Measurements from ENCODE around the gene IL1A.

Gene IL1A

DNA sequence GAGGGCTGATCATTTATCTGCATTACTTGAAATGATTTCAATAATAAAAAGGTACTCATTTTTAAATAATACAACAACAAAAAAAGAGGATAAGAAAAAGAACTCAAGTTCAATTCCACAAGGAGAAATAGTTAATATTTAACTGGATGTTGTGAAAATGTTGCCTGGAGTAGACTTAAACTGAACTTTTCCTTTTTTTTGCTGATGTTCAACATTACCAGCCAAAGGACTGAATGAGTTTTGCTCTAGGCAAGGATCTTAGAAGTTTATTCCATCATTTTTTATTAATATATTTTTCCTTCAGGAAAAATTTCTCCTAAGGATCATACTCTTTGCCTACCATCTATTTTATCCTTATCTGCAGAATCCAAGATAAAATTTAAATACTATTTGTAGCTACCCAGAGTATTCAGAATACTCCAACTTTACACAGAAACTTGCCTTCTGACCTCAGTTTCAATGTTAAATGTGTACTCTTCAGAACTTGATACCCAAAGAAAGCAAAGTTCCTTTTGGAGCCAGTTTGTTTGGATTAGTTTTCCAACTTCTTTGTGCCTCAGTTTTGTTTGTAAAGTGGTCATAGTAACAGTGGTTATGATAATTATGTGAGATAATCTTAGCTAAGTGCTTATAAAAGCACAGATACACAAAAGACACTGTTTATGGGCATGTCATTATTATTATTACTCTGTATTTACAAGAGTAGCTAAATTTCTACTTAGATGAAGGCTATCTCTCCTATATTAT is 32.7 kb downstream of the IL1A start:
- Mint-ChIP-seq H3K27me3 (ENCODE audit: low read depth) (no peaks in the 10 kb centered on the region), H3K36me3 (ENCODE audit: low read depth) (peaks cover 75% of the 10 kb centered on the region), H3K4me3 (no peak overlapping the region), H3K4me1 (ENCODE audit: low read depth) (peaks cover 54% of the 10 kb centered on the region), H3K9me3 (no peaks in the 10 kb centered on the region), H3K27ac (no peak overlapping the region)
- DNase-seq (ENCODE audit: low spot score): no peak

DNA sequence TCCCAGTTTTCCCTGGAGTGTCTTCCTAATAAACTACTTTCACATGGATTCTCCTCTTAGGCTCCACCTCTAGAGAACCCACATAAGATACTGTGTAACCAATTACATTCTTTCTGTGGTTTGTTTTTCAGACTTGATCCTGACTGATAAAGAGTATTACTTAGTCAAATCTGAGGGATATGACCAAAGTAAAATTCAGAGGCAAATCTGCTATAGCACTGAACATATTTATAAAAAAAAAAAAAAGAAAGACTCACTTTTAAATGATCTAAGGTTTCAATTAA is 33.8 kb downstream of the IL1A start:
- Mint-ChIP-seq H3K4me3 (peak overlapping the region; percentile 35), H3K36me3 (ENCODE audit: low read depth) (peaks cover 72% of the 10 kb centered on the region), H3K27ac (peak overlapping the region; percentile 81)

DNA sequence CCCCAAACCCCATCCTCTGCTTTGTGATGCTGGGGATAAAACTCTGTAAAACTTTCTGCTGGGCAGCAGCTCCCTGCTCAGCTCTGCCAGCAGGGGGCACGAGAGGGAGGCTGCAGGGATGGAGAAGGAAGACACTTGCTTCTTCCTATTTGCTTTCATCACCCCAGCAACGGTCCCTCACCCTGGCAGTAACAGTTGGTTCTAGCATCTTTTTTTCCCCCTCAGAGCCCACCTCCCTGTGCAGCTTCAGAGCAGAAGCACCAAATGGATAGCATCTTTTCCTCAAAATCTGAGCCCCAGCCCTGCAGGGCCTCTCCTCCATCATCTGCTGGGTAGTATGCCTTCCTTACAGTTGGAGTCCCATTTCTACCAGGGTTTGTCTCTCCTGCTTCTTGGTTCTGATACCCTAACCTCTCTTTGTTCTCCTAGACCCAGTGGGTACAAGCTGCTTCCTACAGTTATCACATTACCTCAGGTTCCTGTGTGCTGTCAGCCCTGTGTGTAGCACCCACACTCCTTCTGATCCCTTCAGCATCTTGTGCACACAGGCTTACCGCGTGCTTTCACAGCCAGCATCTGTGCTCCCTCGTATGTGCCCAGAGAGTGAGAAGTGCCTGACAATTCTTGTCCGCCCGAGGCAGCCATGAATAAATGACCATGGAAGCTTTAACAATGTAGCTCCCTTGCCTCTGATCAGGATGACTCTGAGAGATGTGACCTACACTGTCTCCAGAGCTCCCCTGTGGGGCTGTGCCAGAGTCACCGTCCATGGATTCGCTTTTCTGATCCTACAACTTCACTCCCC is 34.3 kb downstream of the IL1A start:
- peak overlapping the region; percentile 35 for H3K4me3 Mint-ChIP-seq
- H3K9me3 Mint-ChIP-seq: no peaks in the 10 kb centered on the region
- peak overlapping the region; percentile 81 for H3K27ac Mint-ChIP-seq
- DNase-seq (ENCODE audit: low spot score): peak; percentile 66
- H3K4me1 Mint-ChIP-seq (ENCODE audit: low read depth): peaks cover 43% of the 10 kb centered on the region
- H3K27me3 Mint-ChIP-seq (ENCODE audit: low read depth): no peaks in the 10 kb centered on the region
- peaks cover 68% of the 10 kb centered on the region for H3K36me3 Mint-ChIP-seq (ENCODE audit: low read depth)

More for the DNA sequence above, 33.8 kb downstream of the IL1A start:
- Mint-ChIP-seq H3K27me3 (ENCODE audit: low read depth) (no peaks in the 10 kb centered on the region), H3K4me1 (ENCODE audit: low read depth) (peaks cover 47% of the 10 kb centered on the region), H3K9me3 (no peaks in the 10 kb centered on the region)
- DNase-seq (ENCODE audit: low spot score): no peak

DNA sequence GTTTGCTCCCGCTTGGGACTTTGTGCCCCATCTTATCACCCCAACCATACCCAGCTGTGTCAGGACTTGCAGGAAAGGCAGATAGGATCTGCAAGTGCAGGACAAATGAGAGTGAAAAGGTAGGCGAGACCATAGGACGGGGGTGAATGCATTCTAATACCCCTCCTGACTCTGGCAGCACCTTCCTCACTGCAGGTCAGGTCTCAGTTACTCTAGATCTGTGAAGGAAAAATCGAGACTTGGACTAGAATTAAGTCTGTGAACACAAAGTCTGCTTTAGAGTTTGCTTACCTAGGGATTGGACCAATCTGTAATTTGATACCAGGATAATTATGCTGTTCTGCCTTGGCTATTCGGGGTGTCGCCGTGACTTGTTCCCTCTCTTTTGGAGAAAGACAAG is 43.8 kb downstream of the IL1A start:
- H3K27me3 Mint-ChIP-seq (ENCODE audit: low read depth): no peaks in the 10 kb centered on the region
- no peaks in the 10 kb centered on the region for H3K9me3 Mint-ChIP-seq
- no peak overlapping the region for H3K27ac Mint-ChIP-seq
- DNase-seq (ENCODE audit: low spot score): no peak
- no peak overlapping the region for H3K4me3 Mint-ChIP-seq
- H3K36me3 Mint-ChIP-seq (ENCODE audit: low read depth): peaks cover 73% of the 10 kb centered on the region
- H3K4me1 Mint-ChIP-seq (ENCODE audit: low read depth): no peaks in the 10 kb centered on the region

DNA sequence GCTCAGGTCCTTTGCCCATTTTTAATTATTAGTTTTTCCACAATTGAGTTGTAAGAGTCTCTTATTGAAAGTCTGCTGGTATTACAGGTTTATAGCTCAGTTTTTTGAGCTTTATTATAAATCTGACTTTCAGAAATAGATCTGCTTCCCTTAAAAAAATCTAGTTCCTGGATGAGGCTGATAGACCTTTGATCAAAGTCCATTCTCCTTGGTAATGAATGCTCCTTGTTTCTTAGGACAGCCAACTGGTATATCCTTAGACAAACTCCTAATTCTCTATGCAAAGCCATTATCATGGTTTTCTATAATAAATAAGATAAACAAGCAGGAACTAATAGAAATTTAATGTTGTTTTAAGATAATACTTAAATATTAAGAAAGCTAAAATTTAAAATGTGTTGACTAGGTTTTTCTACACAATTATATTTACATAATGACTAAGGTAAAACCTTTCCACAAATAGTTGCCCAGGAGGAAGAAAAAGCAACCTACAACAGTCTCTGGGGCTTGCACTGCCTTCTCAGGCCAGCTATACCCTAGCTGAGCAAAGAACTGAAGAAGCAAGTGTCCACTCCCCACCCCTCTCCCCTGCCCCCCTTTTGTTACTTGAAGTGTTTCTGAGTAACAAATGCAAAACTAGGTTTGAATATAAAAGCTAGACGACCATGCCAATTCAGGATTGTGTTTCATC is 46.6 kb downstream of the IL1A start:
- peaks cover 57% of the 10 kb centered on the region for H3K36me3 Mint-ChIP-seq (ENCODE audit: low read depth)

DNA sequence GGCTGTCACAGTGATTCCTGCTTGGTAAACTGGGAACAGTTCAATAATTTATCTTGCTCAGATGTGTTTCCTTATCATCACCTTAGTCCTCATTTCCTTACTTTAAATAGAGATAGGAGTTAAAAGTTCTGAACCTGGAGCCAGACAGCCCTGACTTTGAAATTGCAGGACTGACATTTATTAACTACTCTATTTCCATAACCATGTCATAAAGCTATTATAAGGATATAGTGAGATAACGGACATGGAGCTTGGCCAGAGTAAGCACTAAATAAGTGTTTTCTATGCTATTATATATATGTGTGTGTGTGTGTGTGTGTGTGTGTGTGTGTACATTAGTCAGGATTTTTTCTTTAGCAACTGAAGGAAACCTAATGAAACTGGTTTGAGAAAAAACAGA is 50.4 kb downstream of the IL1A start:
- H3K27me3 Mint-ChIP-seq (ENCODE audit: low read depth): no peaks in the 10 kb centered on the region
- H3K27ac Mint-ChIP-seq: no peak overlapping the region
- peaks cover 26% of the 10 kb centered on the region for H3K36me3 Mint-ChIP-seq (ENCODE audit: low read depth)
- no peaks in the 10 kb centered on the region for H3K9me3 Mint-ChIP-seq
- DNase-seq (ENCODE audit: low spot score): no peak
- no peak overlapping the region for H3K4me3 Mint-ChIP-seq
- peaks cover 5% of the 10 kb centered on the region for H3K4me1 Mint-ChIP-seq (ENCODE audit: low read depth)

More for the DNA sequence above, 46.6 kb downstream of the IL1A start:
- DNase-seq (ENCODE audit: low spot score): no peak
- Mint-ChIP-seq H3K9me3 (no peaks in the 10 kb centered on the region), H3K4me3 (no peak overlapping the region), H3K4me1 (ENCODE audit: low read depth) (no peaks in the 10 kb centered on the region), H3K27ac (no peak overlapping the region), H3K27me3 (ENCODE audit: low read depth) (no peaks in the 10 kb centered on the region)

DNA sequence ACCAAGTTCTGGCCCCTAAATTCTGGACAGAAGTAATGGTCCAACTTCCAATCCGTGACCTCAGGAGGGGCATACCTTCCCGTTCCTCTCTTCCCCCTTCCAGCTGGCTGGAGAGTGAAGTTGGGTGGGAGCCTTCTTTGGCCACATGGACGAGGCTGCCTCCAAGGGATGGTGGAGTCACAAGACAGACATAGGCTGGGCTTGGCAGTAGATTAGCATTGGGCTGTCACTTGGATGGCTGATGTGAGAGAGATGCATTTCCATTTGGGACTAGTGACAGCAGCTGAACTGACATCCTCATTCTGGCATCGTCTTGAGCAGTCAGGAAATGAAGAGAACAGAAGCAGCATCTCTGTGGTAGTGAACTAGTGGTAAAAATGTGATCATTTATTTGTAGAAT is 50.8 kb downstream of the IL1A start:
- Mint-ChIP-seq H3K4me3 (no peak overlapping the region), H3K9me3 (no peaks in the 10 kb centered on the region), H3K4me1 (ENCODE audit: low read depth) (peaks cover 5% of the 10 kb centered on the region), H3K27ac (no peak overlapping the region), H3K27me3 (ENCODE audit: low read depth) (no peaks in the 10 kb centered on the region), H3K36me3 (ENCODE audit: low read depth) (peaks cover 23% of the 10 kb centered on the region)
- DNase-seq (ENCODE audit: low spot score): no peak

DNA sequence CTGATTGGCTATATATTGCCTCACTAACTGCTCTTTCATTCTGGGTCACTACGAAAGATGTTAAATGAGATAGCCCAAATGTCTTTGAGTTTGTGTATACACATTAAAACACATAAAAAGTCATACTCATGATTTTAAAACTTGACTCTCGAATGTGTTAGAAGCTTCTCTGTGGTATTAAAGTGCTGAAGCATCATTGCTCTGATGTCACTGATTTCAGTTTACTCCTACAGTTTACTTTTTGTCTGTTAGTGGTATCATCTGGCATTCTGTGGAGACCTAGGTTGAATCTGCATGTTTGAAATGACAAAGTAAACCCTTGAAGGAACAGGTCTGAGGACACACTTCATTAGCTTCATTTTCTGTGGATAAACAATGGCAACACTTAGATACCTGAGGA is 52.8 kb downstream of the IL1A start:
- DNase-seq (ENCODE audit: low spot score): no peak
- Mint-ChIP-seq H3K4me3 (no peak overlapping the region), H3K27me3 (ENCODE audit: low read depth) (no peaks in the 10 kb centered on the region), H3K27ac (no peak overlapping the region), H3K36me3 (ENCODE audit: low read depth) (peaks cover 5% of the 10 kb centered on the region), H3K4me1 (ENCODE audit: low read depth) (peaks cover 14% of the 10 kb centered on the region), H3K9me3 (no peaks in the 10 kb centered on the region)

DNA sequence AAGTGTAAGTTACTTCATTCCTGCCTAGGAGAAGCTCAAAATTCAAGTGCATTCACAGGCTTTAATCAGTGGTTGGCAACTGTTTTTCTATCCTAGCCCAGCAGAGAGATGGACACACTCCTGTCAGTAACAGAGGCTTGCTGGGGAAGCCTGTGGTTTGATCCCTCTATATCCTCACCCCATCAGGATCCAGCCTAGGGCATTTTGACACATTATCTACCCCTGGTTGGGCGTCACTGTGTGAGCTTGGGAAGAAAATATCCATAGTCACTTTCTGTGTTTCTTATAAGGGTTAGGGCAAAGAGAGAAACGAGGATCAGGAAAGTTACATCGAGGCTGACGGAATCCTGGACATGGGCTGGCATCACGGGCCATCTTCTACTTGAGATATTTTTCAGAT is 53.5 kb downstream of the IL1A start:
- no peaks in the 10 kb centered on the region for H3K27me3 Mint-ChIP-seq (ENCODE audit: low read depth)
- peaks cover 19% of the 10 kb centered on the region for H3K4me1 Mint-ChIP-seq (ENCODE audit: low read depth)
- no peak overlapping the region for H3K4me3 Mint-ChIP-seq
- no peaks in the 10 kb centered on the region for H3K9me3 Mint-ChIP-seq
- H3K27ac Mint-ChIP-seq: no peak overlapping the region
- peaks cover under 1% of the 10 kb centered on the region for H3K36me3 Mint-ChIP-seq (ENCODE audit: low read depth)
- no peak for DNase-seq (ENCODE audit: low spot score)

DNA sequence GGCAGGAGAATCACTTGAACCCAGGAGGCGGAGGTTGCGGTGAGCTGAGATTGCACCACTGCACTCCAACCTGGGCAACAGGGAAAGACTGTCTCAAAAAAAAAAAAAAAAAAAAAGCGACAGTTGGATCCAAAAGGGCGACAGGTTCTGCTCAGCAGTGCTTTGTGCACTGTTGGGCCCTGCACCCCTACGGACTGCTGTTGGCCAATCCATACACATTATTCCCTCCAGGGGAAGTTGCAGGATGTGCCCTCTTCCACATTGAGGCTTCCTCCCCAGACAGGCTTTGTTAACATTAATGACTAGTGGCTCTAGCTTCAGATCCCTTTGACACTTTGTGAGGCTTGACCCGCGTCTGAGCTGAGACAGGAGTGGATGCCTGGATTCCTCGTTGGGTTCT is 54.1 kb downstream of the IL1A start:
- H3K27me3 Mint-ChIP-seq (ENCODE audit: low read depth): no peaks in the 10 kb centered on the region
- H3K4me1 Mint-ChIP-seq (ENCODE audit: low read depth): peaks cover 19% of the 10 kb centered on the region
- H3K36me3 Mint-ChIP-seq (ENCODE audit: low read depth): no peaks in the 10 kb centered on the region
- DNase-seq (ENCODE audit: low spot score): no peak
- H3K9me3 Mint-ChIP-seq: no peaks in the 10 kb centered on the region
- H3K4me3 Mint-ChIP-seq: no peak overlapping the region
- no peak overlapping the region for H3K27ac Mint-ChIP-seq

DNA sequence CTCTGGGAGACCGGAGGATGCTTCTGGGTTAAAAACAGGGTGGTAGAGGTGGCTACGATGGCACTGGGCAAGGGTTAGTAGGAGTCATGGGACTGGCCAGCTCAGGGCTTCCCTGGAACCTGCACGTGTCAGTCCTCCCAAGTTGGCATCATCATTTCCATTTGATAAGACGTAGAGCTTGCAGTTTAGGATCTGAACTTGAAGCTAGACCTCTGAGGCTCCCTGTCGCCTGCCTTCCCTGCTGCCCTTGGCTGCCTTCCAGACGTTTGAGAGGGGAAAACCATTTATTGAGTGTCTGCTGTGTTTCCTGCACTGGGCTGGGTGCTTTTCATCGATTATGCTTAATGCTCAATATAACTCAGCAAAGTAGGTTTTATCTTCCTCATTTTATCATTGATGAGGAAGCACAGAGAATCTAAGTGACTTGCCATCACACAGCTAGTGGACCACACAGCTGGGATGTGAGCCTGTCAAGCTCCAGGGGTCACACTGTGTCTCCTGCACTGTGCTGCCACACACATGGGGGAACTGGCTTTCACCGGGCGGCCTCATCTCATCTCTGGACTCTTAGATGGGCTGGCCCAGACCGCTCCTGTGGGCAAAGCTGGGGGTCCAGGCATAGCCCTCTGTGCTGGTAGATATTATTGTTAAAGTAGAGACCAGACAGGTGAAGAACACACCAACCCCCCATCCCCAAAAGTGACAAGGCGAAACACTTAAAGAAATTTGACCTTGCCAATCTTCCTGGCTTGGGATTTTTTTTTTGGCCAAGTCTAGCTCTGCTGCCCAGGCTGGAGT is 55.7 kb downstream of the IL1A start:
- no peak for DNase-seq (ENCODE audit: low spot score)
- Mint-ChIP-seq H3K27ac (peak overlapping the region; percentile 13), H3K4me3 (no peak overlapping the region), H3K27me3 (ENCODE audit: low read depth) (no peaks in the 10 kb centered on the region), H3K9me3 (no peaks in the 10 kb centered on the region), H3K36me3 (ENCODE audit: low read depth) (no peaks in the 10 kb centered on the region), H3K4me1 (ENCODE audit: low read depth) (peaks cover 21% of the 10 kb centered on the region)

DNA sequence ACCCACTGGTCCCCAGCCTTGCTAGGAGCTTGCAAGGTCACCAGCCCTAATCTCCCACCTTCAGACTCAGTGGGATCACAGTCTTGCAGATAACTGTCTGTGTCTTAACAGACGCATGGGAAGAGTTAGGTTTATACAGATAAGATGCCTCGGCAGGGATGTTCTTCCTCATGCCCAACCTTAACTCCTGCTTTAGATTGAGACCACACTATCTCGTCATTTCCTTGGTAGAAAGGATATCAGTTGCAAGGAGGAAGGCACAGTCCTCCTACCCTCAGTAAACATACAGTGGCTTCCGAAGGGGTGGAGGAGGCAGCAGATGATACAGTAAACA is 56.3 kb downstream of the IL1A start:
- H3K9me3 Mint-ChIP-seq: no peaks in the 10 kb centered on the region
- H3K36me3 Mint-ChIP-seq (ENCODE audit: low read depth): no peaks in the 10 kb centered on the region
- H3K27me3 Mint-ChIP-seq (ENCODE audit: low read depth): no peaks in the 10 kb centered on the region
- no peak for DNase-seq (ENCODE audit: low spot score)
- H3K4me1 Mint-ChIP-seq (ENCODE audit: low read depth): peaks cover 21% of the 10 kb centered on the region
- H3K4me3 Mint-ChIP-seq: no peak overlapping the region
- H3K27ac Mint-ChIP-seq: no peak overlapping the region

DNA sequence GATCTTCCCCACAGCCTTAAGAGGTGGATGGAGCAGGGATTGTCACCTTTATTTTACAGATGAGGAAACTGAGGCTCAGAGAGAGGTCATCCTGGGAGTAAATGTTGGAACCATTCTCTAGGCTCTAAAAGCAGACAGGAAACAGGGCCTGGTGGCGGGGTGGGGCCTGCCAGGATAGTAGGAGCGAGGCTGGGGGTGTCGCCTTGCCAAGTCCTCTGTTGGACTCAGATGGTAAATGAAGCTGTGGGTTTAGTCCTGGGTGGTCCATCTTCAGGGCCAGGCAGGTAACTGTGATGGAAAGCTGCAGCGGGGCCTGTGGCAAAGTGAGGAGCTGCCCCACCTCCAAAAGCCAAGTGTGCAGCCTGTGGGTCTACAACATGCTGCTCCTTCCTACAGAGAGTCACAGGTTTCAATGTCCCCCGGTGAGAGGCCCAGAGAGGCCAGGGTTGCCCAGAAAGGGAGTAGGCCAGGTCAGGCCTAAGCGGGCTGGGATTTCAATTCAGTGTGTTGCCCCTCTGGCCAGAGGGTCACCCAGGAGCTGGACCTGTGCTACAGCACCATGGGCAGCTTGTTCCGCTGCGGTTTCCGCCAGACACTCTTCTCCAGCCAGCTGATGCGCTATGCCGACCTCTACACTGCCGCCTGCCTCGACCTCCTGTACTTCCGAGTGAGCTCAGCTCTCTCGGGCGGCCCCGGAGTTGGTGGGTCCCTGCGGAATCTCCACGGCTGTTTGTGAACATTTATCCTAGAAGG is 56.8 kb downstream of the IL1A start:
- Mint-ChIP-seq H3K4me1 (ENCODE audit: low read depth) (peaks cover 21% of the 10 kb centered on the region), H3K27ac (no peak overlapping the region), H3K4me3 (no peak overlapping the region), H3K9me3 (no peaks in the 10 kb centered on the region), H3K36me3 (ENCODE audit: low read depth) (no peaks in the 10 kb centered on the region), H3K27me3 (ENCODE audit: low read depth) (no peaks in the 10 kb centered on the region)
- no peak for DNase-seq (ENCODE audit: low spot score)
